ENCODE results near the gene ATP9B. TPM values are rescaled to one million over a fixed set of nuclear protein-coding genes. Genes with fewer than 3 reads are reported as not detected.

The ATP9B gene
- total RNA-seq, 1 experiment from 2014 or later = 17.8 TPM

DNA sequence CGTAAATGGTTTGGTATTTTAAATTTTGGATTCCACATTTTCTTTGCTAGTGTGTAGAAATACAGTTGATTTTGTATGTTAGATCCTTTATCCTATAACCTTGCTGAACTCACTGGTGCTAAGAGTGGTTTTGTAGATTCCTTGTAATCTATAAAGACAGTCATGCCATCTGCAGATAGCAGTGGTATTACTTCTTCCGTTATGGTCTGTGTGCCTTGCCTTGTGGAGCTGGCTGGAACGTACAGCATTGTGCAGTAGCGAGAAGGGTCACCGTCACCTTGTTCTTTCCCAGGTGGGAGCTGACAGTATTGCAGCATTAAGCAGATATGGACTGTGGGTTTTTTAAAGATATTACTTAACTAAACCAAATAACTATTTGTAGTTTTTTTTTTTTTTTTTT, 33.7 kb downstream of the ATP9B start:
- Histone ChIP-seq H2AFZ (ENCODE audit: low read depth, low read length, poor library complexity, severe bottlenecking) (no peak overlapping the region), H3K9ac (ENCODE audit: low read length) (no peak overlapping the region), H3K27ac (ENCODE audit: low read depth, low read length) (no peak overlapping the region), H3K79me2 (ENCODE audit: insufficient read depth, low read length) (peaks cover 8% of the 10 kb centered on the region; the same call in 1 of the 2 replicates), H3K27me3 (ENCODE audit: insufficient read depth, low read length) (no peaks in the 10 kb centered on the region), H3K4me2 (ENCODE audit: low read length) (no peak overlapping the region), H3K36me3 (ENCODE audit: control insufficient read depth in 1 of 2, insufficient read depth in 2 of 2, low read length in 2 of 2) (no peaks in the 10 kb centered on the region), H3K4me3 (replicated peaks in 1 of 2; ENCODE audit: low read depth in 1 of 2, low read length in 2 of 2) (no peak overlapping the region), H3K9me3 (ENCODE audit: control insufficient read depth in 1 of 2, insufficient read depth in 1 of 2, low read depth in 1 of 2, low read length in 2 of 2) (no peaks in the 10 kb centered on the region), H3K9me2 (ENCODE audit: insufficient read depth) (no peaks in the 10 kb centered on the region), H4K20me1 (ENCODE audit: insufficient read depth) (no peaks in the 10 kb centered on the region), H3K4me1 (ENCODE audit: control insufficient read depth in 1 of 2, insufficient read depth in 2 of 2, low read length in 2 of 2) (0 out of 4 replicates have a peak, but pooled peaks cover 0 to 2% of the 10 kb centered on the region in 2 experiments)
- ChIA-PET POLR2A (no interaction called here), CTCF (no interaction called here), RAD21 (ENCODE audit: low non-redundant PET in 1 of 2, low total read pairs in 2 of 2, uncharacterized antibody in 2 of 2, unreplicated experiment in 2 of 2) (no interaction called here)
- no peak for ATAC-seq
- no peak for TF ChIP-seq JUND (IDR thresholded peaks at IDR 0.05)
- TF ChIP-seq EGR1 (IDR thresholded peaks at IDR 0.05; ENCODE audit: low read depth) = no peak
- no peak for TF ChIP-seq CBX3 (IDR thresholded peaks at IDR 0.05; ENCODE audit: low read depth)
- TF ChIP-seq, protein P1, sequence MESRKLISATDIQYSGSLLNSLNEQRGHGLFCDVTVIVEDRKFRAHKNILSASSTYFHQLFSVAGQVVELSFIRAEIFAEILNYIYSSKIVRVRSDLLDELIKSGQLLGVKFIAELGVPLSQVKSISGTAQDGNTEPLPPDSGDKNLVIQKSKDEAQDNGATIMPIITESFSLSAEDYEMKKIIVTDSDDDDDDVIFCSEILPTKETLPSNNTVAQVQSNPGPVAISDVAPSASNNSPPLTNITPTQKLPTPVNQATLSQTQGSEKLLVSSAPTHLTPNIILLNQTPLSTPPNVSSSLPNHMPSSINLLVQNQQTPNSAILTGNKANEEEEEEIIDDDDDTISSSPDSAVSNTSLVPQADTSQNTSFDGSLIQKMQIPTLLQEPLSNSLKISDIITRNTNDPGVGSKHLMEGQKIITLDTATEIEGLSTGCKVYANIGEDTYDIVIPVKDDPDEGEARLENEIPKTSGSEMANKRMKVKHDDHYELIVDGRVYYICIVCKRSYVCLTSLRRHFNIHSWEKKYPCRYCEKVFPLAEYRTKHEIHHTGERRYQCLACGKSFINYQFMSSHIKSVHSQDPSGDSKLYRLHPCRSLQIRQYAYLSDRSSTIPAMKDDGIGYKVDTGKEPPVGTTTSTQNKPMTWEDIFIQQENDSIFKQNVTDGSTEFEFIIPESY (IDR thresholded peaks at IDR 0.05; ENCODE audit: extremely low read depth, insufficient replicate concordance, low read length) = no peak
- no peak for DNase-seq (ENCODE audit: low read depth, low spot score)
- intact Hi-C loops (cut with micrococcal nuclease) = no loop called here
- no TSS peak for BruUV-seq (replicated peaks)

DNA sequence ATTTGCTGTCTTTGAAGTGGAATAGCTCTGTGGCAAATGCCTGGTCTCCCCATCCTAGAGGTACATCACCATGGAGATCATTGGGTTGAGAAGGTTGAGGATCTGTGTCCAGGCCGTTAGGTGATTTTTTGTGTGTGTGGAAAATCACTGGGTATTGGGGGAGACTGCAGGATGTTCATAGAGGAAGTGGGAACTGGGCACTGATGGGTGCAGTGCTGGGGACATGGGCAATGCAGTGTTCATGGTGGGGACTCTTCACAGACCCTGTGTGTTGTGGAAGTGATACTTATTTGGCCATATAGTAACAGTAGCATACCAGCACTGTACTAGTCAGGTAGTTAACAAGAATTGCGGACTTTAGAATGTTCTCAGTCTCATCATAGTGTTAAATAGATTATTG, 34.9 kb downstream of the ATP9B start:
- Histone ChIP-seq H3K79me2 (ENCODE audit: insufficient read depth, low read length) (peaks cover 16% of the 10 kb centered on the region; the same call in 1 of the 2 replicates), H3K9me2 (ENCODE audit: insufficient read depth) (no peaks in the 10 kb centered on the region), H3K4me1 (ENCODE audit: control insufficient read depth in 1 of 2, insufficient read depth in 2 of 2, low read length in 2 of 2) (0 out of 4 replicates have a peak, but pooled peaks cover 0 to 3% of the 10 kb centered on the region in 2 experiments), H2AFZ (ENCODE audit: low read depth, low read length, poor library complexity, severe bottlenecking) (no peak overlapping the region), H3K9me3 (ENCODE audit: control insufficient read depth in 1 of 2, insufficient read depth in 1 of 2, low read depth in 1 of 2, low read length in 2 of 2) (no peaks in the 10 kb centered on the region), H4K20me1 (ENCODE audit: insufficient read depth) (no peaks in the 10 kb centered on the region), H3K36me3 (ENCODE audit: control insufficient read depth in 1 of 2, insufficient read depth in 2 of 2, low read length in 2 of 2) (no peaks in the 10 kb centered on the region), H3K27ac (ENCODE audit: low read depth, low read length) (no peak overlapping the region), H3K4me3 (replicated peaks in 1 of 2; ENCODE audit: low read depth in 1 of 2, low read length in 2 of 2) (no peak overlapping the region), H3K4me2 (ENCODE audit: low read length) (no peak overlapping the region), H3K27me3 (ENCODE audit: insufficient read depth, low read length) (no peaks in the 10 kb centered on the region), H3K9ac (ENCODE audit: low read length) (no peak overlapping the region)
- BruUV-seq (replicated peaks) = no TSS peak
- no peak for ATAC-seq
- ChIA-PET POLR2A (no interaction called here), CTCF (no interaction called here), RAD21 (ENCODE audit: low non-redundant PET in 1 of 2, low total read pairs in 2 of 2, uncharacterized antibody in 2 of 2, unreplicated experiment in 2 of 2) (no interaction called here)
- intact Hi-C loops (cut with micrococcal nuclease) = no loop called here
- DNase-seq (ENCODE audit: low read depth, low spot score) = no peak
- TF ChIP-seq POLR2AphosphoS5 (IDR thresholded peaks at IDR 0.05; ENCODE audit: low read depth, low read length) = no peak
- TF ChIP-seq, protein P2, sequence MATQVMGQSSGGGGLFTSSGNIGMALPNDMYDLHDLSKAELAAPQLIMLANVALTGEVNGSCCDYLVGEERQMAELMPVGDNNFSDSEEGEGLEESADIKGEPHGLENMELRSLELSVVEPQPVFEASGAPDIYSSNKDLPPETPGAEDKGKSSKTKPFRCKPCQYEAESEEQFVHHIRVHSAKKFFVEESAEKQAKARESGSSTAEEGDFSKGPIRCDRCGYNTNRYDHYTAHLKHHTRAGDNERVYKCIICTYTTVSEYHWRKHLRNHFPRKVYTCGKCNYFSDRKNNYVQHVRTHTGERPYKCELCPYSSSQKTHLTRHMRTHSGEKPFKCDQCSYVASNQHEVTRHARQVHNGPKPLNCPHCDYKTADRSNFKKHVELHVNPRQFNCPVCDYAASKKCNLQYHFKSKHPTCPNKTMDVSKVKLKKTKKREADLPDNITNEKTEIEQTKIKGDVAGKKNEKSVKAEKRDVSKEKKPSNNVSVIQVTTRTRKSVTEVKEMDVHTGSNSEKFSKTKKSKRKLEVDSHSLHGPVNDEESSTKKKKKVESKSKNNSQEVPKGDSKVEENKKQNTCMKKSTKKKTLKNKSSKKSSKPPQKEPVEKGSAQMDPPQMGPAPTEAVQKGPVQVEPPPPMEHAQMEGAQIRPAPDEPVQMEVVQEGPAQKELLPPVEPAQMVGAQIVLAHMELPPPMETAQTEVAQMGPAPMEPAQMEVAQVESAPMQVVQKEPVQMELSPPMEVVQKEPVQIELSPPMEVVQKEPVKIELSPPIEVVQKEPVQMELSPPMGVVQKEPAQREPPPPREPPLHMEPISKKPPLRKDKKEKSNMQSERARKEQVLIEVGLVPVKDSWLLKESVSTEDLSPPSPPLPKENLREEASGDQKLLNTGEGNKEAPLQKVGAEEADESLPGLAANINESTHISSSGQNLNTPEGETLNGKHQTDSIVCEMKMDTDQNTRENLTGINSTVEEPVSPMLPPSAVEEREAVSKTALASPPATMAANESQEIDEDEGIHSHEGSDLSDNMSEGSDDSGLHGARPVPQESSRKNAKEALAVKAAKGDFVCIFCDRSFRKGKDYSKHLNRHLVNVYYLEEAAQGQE (IDR thresholded peaks at IDR 0.05; ENCODE audit: low read depth) = no peak
- TF ChIP-seq EZH2phosphoT487 (IDR thresholded peaks at IDR 0.05; ENCODE audit: borderline replicate concordance) = no peak
- no peak for TF ChIP-seq TCF7L2 (IDR thresholded peaks at IDR 0.05; ENCODE audit: borderline replicate concordance, extremely low read depth, insufficient read depth, insufficient read length)
- TF ChIP-seq, protein P3, sequence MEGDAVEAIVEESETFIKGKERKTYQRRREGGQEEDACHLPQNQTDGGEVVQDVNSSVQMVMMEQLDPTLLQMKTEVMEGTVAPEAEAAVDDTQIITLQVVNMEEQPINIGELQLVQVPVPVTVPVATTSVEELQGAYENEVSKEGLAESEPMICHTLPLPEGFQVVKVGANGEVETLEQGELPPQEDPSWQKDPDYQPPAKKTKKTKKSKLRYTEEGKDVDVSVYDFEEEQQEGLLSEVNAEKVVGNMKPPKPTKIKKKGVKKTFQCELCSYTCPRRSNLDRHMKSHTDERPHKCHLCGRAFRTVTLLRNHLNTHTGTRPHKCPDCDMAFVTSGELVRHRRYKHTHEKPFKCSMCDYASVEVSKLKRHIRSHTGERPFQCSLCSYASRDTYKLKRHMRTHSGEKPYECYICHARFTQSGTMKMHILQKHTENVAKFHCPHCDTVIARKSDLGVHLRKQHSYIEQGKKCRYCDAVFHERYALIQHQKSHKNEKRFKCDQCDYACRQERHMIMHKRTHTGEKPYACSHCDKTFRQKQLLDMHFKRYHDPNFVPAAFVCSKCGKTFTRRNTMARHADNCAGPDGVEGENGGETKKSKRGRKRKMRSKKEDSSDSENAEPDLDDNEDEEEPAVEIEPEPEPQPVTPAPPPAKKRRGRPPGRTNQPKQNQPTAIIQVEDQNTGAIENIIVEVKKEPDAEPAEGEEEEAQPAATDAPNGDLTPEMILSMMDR (IDR thresholded peaks at IDR 0.05 in 2 of 3, conservative IDR thresholded peaks at IDR 0.05 in 1 of 3; ENCODE audit: borderline replicate concordance in 1 of 3, insufficient read depth in 1 of 3, low read depth in 2 of 3, low read length in 2 of 3) = no peak
- TF ChIP-seq ZNF274 (IDR thresholded peaks at IDR 0.05; ENCODE audit: low read depth, low read length) = no peak
- TF ChIP-seq POLR2A (IDR thresholded peaks at IDR 0.05; ENCODE audit: borderline replicate concordance, extremely low read depth, insufficient read depth, insufficient read length) = no peak
- no peak for TF ChIP-seq RAD21 (IDR thresholded peaks at IDR 0.05; ENCODE audit: low read depth)
- TF ChIP-seq, protein P4, sequence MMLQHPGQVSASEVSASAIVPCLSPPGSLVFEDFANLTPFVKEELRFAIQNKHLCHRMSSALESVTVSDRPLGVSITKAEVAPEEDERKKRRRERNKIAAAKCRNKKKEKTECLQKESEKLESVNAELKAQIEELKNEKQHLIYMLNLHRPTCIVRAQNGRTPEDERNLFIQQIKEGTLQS (IDR thresholded peaks at IDR 0.05) = no peak

All from HCT116 (cell line).